ENCODE data around the gene EML4.

The EML4 gene

GRCh38 chr2:42217914-42218313 is 48.8 kb downstream of the EML4 start:
- no peak overlapping the region for H3K4me3 ChIP-seq (ENCODE audit: low read length)
- H4K20me1 ChIP-seq (ENCODE audit: insufficient read depth, low read length) = peaks cover 9% of the 10 kb centered on the region
- no peaks in the 10 kb centered on the region for H3F3A ChIP-seq (ENCODE audit: insufficient read depth, low read length)
- TF ChIP-seq CTCF (IDR thresholded peaks at IDR 0.05; ENCODE audit: low read length) (no peak), EZH2 (optimal IDR thresholded peaks at IDR 0.05; ENCODE audit: low read depth, low read length) (no peak), EZH2phosphoT487 (IDR thresholded peaks at IDR 0.05; ENCODE audit: low read length) (no peak)
- H3K9ac ChIP-seq (ENCODE audit: low read length) = no peak overlapping the region
- peaks cover 96% of the 10 kb centered on the region for H3K79me2 ChIP-seq (ENCODE audit: low read length)
- no peaks in the 10 kb centered on the region for H3K9me2 ChIP-seq (replicated peaks; ENCODE audit: insufficient read depth, low read length)
- H2AFZ ChIP-seq (ENCODE audit: low read length) = no peak overlapping the region
- no peaks in the 10 kb centered on the region for H3K36me3 ChIP-seq (replicated peaks; ENCODE audit: insufficient read depth, low read length)
- H3K9me3 ChIP-seq (replicated peaks; ENCODE audit: insufficient read depth, low read length) = no peaks in the 10 kb centered on the region
- no peaks in the 10 kb centered on the region for H3K27me3 ChIP-seq (replicated peaks; ENCODE audit: insufficient read depth, low read length)
- H3K4me1 ChIP-seq (ENCODE audit: low read length) = no peaks in the 10 kb centered on the region
- no peak overlapping the region for H3K27ac ChIP-seq (ENCODE audit: low read length)
- no peak overlapping the region for H3K4me2 ChIP-seq (ENCODE audit: low read depth, low read length)
- no peak for DNase-seq

- H3K4me2 ChIP-seq (ENCODE audit: low read depth, low read length) = no peak overlapping the region
- no peak overlapping the region for H2AFZ ChIP-seq (ENCODE audit: low read length)
- peaks cover 96% of the 10 kb centered on the region for H3K79me2 ChIP-seq (ENCODE audit: low read length)
- no peak overlapping the region for H3K4me3 ChIP-seq (ENCODE audit: low read length)
- DNase-seq = no peak
- TF ChIP-seq CTCF (IDR thresholded peaks at IDR 0.05; ENCODE audit: low read length) (no peak), EZH2 (optimal IDR thresholded peaks at IDR 0.05; ENCODE audit: low read depth, low read length) (no peak), EZH2phosphoT487 (IDR thresholded peaks at IDR 0.05; ENCODE audit: low read length) (no peak)
- H3K27me3 ChIP-seq (replicated peaks; ENCODE audit: insufficient read depth, low read length) = no peaks in the 10 kb centered on the region
- no peaks in the 10 kb centered on the region for H3K9me2 ChIP-seq (replicated peaks; ENCODE audit: insufficient read depth, low read length)
- H3K36me3 ChIP-seq (replicated peaks; ENCODE audit: insufficient read depth, low read length) = no peaks in the 10 kb centered on the region
- H4K20me1 ChIP-seq (ENCODE audit: insufficient read depth, low read length) = peaks cover 12% of the 10 kb centered on the region
- no peaks in the 10 kb centered on the region for H3K4me1 ChIP-seq (ENCODE audit: low read length)
- H3K9ac ChIP-seq (ENCODE audit: low read length) = no peak overlapping the region
- no peaks in the 10 kb centered on the region for H3F3A ChIP-seq (ENCODE audit: insufficient read depth, low read length)
- no peaks in the 10 kb centered on the region for H3K9me3 ChIP-seq (replicated peaks; ENCODE audit: insufficient read depth, low read length)
- H3K27ac ChIP-seq (ENCODE audit: low read length) = no peak overlapping the region
These were observed 49.6 kb downstream of the EML4 start for GRCh38 chr2:42218712-42219111.

- Histone ChIP-seq H3K9me3 (replicated peaks; ENCODE audit: insufficient read depth, low read length) (no peaks in the 10 kb centered on the region), H3K79me2 (ENCODE audit: low read length) (peaks cover 96% of the 10 kb centered on the region), H4K20me1 (ENCODE audit: insufficient read depth, low read length) (peaks cover 12% of the 10 kb centered on the region), H3K9me2 (replicated peaks; ENCODE audit: insufficient read depth, low read length) (no peaks in the 10 kb centered on the region), H2AFZ (ENCODE audit: low read length) (no peak overlapping the region), H3F3A (ENCODE audit: insufficient read depth, low read length) (no peaks in the 10 kb centered on the region), H3K9ac (ENCODE audit: low read length) (no peak overlapping the region), H3K4me2 (ENCODE audit: low read depth, low read length) (no peak overlapping the region), H3K4me3 (ENCODE audit: low read length) (no peak overlapping the region), H3K4me1 (ENCODE audit: low read length) (no peaks in the 10 kb centered on the region), H3K36me3 (replicated peaks; ENCODE audit: insufficient read depth, low read length) (no peaks in the 10 kb centered on the region), H3K27ac (ENCODE audit: low read length) (no peak overlapping the region), H3K27me3 (replicated peaks; ENCODE audit: insufficient read depth, low read length) (no peaks in the 10 kb centered on the region)
- no peak for DNase-seq
- TF ChIP-seq CTCF (IDR thresholded peaks at IDR 0.05; ENCODE audit: low read length) (no peak), EZH2phosphoT487 (IDR thresholded peaks at IDR 0.05; ENCODE audit: low read length) (no peak), EZH2 (optimal IDR thresholded peaks at IDR 0.05; ENCODE audit: low read depth, low read length) (no peak)
These were observed 50.0 kb downstream of the EML4 start for GRCh38 chr2:42219160-42219559.

All from MM.1S (cell line).